Suprapubic skin (tissue), 4 donors: ENCODE measurements around the gene SHROOM3. TPM values are rescaled to one million over a fixed set of nuclear protein-coding genes. Genes with fewer than 3 reads are reported as not detected.

Source experiments
- DNase-seq, 2 donors: peaks; one replicate each; pipeline ENCODE4 v3.0.0-alpha.2; 2019; ENCODE audit warnings: low spot score in 2 of 2
- H3K27ac ChIP-seq: fragments of 200-600 bp; sonication (generic); one replicate; pipeline ENCODE4 v1.5.1; 2019
- H3K27me3 ChIP-seq: fragments of 200-600 bp; sonication (generic); one replicate; pipeline ENCODE4 v1.5.1; 2019
- H3K36me3 ChIP-seq: fragments of 200-600 bp; sonication (generic); one replicate; pipeline ENCODE4 v1.5.1; 2019
- H3K4me1 ChIP-seq: fragments of 200-600 bp; sonication (generic); one replicate; pipeline ENCODE4 v1.5.1; 2019
- H3K4me3 ChIP-seq: fragments of 200-600 bp; sonication (generic); one replicate; pipeline ENCODE4 v1.5.1; 2019; ENCODE audit warnings: mild to moderate bottlenecking
- H3K9me3 ChIP-seq: fragments of 200-600 bp; sonication (generic); one replicate; pipeline ENCODE4 v1.5.1; 2019
- EP300 ChIP-seq: sonication (generic); formaldehyde crosslinking; IDR thresholded peaks from one replicate; pipeline ENCODE4 v1.6.1; 2017; ENCODE audit warnings: antibody characterized with exemption
- POLR2A ChIP-seq, 2 donors: fragments of 450-650 bp; IDR thresholded peaks; one replicate each; pipeline ENCODE4 v1.6.1; 2017; ENCODE audit warnings: antibody characterized with exemption in 2 of 2, mild to moderate bottlenecking in 2 of 2, moderate library complexity in 2 of 2
- POLR2AphosphoS5 ChIP-seq, 3 donors: sonication (generic); formaldehyde crosslinking; IDR thresholded peaks; one replicate each; pipeline ENCODE4 v1.6.1; 2017; ENCODE audit warnings: antibody characterized with exemption in 3 of 3
- WGBS: methylation state at CpG from one replicate; pipeline ENCODE4 v1.1.5; 2018; 5-methylcytosine and 5-hydroxymethylcytosine counted together
- total RNA-seq, 4 donors: library from RNA; depleted of rRNA; stranded (reverse); fragments of >200 nt; gene quantifications; one replicate each; pipeline ENCODE4 v1.1.0, GENCODE V29; 2016
- TF ChIP-seq, protein P1 (sequence below), 2 donors: fragments of 200-600 bp in 1 of 2; fragments of 450-650 bp in 1 of 2; sonication (generic) in 1 of 2; IDR thresholded peaks; one replicate each; pipeline ENCODE4 v1.5.1; 2016 to 2019; ENCODE audit warnings: antibody characterized with exemption in 2 of 2, mild to moderate bottlenecking in 1 of 2, moderate library complexity in 1 of 2

Gene SHROOM3
- total RNA-seq, 4 donors from 2014 or later: 25.7 to 41.4 (median 29.8) TPM

DNA sequence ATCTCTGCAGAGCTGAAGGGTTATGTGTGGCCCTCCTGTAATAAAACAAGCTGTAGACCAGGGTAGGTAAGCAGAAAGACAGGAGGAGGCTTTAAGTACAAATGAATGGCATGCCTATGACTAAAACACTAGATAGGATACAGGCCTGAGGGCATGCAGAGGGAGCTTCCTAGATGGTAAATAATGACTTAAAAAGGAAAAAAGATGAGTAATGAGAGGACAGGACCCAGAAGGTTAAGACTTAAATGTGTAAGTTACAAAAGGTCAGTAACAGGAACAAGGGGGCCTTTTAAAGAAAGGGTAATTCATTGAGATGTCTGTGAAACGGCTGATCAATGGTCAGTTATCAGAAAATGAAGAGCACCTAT, 268.1 kb downstream of the SHROOM3 start:
- peaks cover 22% of the 10 kb centered on the region for H3K4me1 ChIP-seq
- TF ChIP-seq POLR2A (IDR thresholded peaks at IDR 0.05) (no peak), EP300 (no peak), POLR2AphosphoS5 (IDR thresholded peaks at IDR 0.05) (no peak)
- TF ChIP-seq, protein P1, sequence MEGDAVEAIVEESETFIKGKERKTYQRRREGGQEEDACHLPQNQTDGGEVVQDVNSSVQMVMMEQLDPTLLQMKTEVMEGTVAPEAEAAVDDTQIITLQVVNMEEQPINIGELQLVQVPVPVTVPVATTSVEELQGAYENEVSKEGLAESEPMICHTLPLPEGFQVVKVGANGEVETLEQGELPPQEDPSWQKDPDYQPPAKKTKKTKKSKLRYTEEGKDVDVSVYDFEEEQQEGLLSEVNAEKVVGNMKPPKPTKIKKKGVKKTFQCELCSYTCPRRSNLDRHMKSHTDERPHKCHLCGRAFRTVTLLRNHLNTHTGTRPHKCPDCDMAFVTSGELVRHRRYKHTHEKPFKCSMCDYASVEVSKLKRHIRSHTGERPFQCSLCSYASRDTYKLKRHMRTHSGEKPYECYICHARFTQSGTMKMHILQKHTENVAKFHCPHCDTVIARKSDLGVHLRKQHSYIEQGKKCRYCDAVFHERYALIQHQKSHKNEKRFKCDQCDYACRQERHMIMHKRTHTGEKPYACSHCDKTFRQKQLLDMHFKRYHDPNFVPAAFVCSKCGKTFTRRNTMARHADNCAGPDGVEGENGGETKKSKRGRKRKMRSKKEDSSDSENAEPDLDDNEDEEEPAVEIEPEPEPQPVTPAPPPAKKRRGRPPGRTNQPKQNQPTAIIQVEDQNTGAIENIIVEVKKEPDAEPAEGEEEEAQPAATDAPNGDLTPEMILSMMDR (IDR thresholded peaks at IDR 0.05): no peak
- H3K4me3 ChIP-seq: no peak overlapping the region
- H3K9me3 ChIP-seq: no peaks in the 10 kb centered on the region
- WGBS: 74% methylated on average over 1 of the region's 1 CpG
- peak overlapping the region; percentile 2 for H3K27ac ChIP-seq
- H3K27me3 ChIP-seq: no peaks in the 10 kb centered on the region
- H3K36me3 ChIP-seq: no peaks in the 10 kb centered on the region
- no peak for DNase-seq

DNA sequence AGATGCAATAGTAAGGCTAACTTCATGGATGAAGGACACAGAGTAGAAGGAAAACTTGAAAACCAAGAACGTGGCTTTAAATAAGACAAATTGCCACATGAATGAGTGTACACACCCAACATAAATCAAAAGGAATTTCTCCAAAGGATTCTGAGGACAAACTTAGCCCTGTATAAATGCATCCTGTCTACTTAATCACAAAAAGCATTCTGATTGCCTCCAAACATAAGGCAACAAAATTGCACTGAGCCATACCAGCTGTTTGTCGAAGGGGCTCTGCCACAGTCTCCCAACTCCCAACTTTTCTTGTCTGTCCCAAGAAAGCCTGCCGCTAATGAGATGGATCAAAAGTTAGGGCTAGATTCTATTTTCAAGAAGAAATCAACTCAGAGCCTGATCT, 268.6 kb downstream of the SHROOM3 start:
- Histone ChIP-seq H3K27ac (peak overlapping the region; percentile 2), H3K9me3 (no peaks in the 10 kb centered on the region), H3K36me3 (no peaks in the 10 kb centered on the region), H3K27me3 (no peaks in the 10 kb centered on the region), H3K4me3 (no peak overlapping the region), H3K4me1 (peaks cover 22% of the 10 kb centered on the region)
- TF ChIP-seq POLR2A (IDR thresholded peaks at IDR 0.05) (no peak), EP300 (no peak), POLR2AphosphoS5 (IDR thresholded peaks at IDR 0.05) (no peak)
- TF ChIP-seq, protein P1 (IDR thresholded peaks at IDR 0.05): no peak
- DNase-seq: no peak
- 59% methylated on average over 3 of the region's 3 CpGs for whole genome bisulfite sequencing

DNA sequence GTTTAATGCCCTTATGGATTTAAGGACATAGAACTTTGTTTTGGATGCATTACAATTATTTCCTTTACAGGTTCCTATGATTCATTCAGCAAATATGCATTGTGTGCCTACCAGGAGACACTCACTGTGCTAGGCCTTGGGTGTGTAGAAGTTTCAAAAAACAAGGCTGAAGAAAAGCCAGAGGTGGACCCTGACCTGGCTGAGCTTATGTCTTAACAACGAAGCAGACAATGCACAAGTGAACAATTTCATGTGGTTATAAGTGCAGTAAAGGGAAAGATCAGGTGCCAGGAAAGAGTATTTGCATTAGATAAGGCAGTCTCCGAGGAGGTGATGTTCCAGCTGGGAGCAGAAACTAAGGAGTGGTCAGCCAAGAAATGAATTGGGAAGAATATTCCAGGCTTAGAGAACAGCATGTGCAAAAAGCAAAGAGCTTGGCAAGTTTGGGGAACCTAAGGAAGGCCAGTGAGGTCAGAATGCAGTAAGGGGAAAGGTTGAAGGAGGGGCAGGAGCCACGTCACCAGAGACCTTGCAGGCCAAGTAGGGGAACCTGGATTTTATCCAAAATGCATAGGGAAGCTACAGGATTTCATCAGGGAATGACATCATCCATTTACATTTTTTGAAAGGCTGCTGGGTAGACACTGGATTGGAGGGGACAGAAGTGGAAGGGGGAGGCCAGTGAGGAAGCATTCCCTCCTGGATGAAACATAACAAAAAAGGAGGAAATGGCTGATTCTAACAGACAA, 269.3 kb downstream of the SHROOM3 start:
- peak overlapping the region; percentile 2 for H3K27ac ChIP-seq
- no peaks in the 10 kb centered on the region for H3K36me3 ChIP-seq

DNA sequence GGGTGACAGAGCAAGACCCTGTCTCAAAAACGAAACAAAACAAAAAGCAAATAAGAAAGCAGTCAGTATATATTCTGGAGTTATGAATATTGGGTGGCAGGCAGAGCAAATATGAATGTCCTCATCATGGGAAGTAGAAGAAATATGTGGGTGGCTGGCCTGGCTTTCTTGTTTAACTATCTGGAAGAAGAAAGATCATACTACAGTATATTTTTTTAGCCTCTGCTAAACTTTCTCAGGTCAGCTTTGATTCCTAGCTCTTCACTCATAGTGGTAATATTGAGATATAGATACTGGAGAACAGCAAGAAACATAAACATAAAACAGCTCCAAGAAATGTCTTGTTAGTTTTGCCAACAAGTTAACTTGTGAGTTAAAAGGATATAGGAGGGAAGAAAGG, 270.4 kb downstream of the SHROOM3 start:
- peaks cover 22% of the 10 kb centered on the region for H3K4me1 ChIP-seq
- DNase-seq: no peak
- 69% methylated on average over 1 of the region's 1 CpG for WGBS
- TF ChIP-seq POLR2A (IDR thresholded peaks at IDR 0.05) (no peak), EP300 (no peak)
- H3K27me3 ChIP-seq: no peaks in the 10 kb centered on the region
- no peak overlapping the region for H3K4me3 ChIP-seq
- no peaks in the 10 kb centered on the region for H3K9me3 ChIP-seq
- no peaks in the 10 kb centered on the region for H3K36me3 ChIP-seq
- H3K27ac ChIP-seq: no peak overlapping the region

More for the DNA sequence above, 269.3 kb downstream of the SHROOM3 start:
- Histone ChIP-seq H3K4me1 (peaks cover 22% of the 10 kb centered on the region), H3K27me3 (no peaks in the 10 kb centered on the region), H3K4me3 (no peak overlapping the region), H3K9me3 (no peaks in the 10 kb centered on the region)
- 56% methylated on average over 3 of the region's 3 CpGs for WGBS
- no peak for DNase-seq
- no peak for TF ChIP-seq POLR2A (IDR thresholded peaks at IDR 0.05)
- TF ChIP-seq EP300: no peak
- no peak for TF ChIP-seq POLR2AphosphoS5 (IDR thresholded peaks at IDR 0.05)
- TF ChIP-seq, protein P1 (IDR thresholded peaks at IDR 0.05): no peak

DNA sequence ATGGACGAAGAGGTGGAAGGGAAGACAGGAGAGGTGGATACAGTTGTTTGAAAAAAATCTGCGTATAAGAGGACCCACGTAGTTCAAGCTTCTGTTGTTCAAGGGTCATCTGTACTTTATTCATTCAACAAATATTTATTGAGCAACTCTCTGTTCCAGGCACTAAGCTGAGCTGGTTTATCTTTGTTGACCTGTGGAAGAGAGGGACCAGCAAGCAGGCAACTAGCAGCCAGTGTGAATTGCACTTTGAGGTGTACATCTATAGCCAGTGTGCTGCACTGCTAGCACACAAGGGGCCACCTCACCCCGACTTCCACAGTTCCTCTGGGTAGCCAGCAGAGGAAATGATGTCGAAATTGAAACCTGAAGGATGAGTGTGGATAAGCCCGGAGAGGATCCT, 271.6 kb downstream of the SHROOM3 start:
- 84% methylated on average over 6 of the region's 6 CpGs for WGBS
- H3K4me1 ChIP-seq: peaks cover 22% of the 10 kb centered on the region
- H3K36me3 ChIP-seq: no peaks in the 10 kb centered on the region
- no peak overlapping the region for H3K4me3 ChIP-seq
- DNase-seq: no peak
- no peaks in the 10 kb centered on the region for H3K27me3 ChIP-seq
- no peak overlapping the region for H3K27ac ChIP-seq
- no peak for TF ChIP-seq EP300
- TF ChIP-seq, protein P1 (IDR thresholded peaks at IDR 0.05): no peak
- no peaks in the 10 kb centered on the region for H3K9me3 ChIP-seq
